ACHN (cell line): ENCODE results near the gene FLCN.
"Not testable (repeated sequence)": the region's sequence is repeated elsewhere in the genome, so short reads cannot be mapped to it uniquely, and the experiment has no call there.

Source experiments
- DNase-seq: peaks from one replicate; pipeline ENCODE4 v3.0.0-alpha.2; 2015
- in situ Hi-C: cut with HindIII; loops from 2 replicates; pipeline ENCODE4 v1.10.0; 2017; ENCODE audit warnings: low sequenced_read_pairs, low pct_ligation_motif_present, low pct_unique_long_range_greater_than_20kb

Gene FLCN, protein sequence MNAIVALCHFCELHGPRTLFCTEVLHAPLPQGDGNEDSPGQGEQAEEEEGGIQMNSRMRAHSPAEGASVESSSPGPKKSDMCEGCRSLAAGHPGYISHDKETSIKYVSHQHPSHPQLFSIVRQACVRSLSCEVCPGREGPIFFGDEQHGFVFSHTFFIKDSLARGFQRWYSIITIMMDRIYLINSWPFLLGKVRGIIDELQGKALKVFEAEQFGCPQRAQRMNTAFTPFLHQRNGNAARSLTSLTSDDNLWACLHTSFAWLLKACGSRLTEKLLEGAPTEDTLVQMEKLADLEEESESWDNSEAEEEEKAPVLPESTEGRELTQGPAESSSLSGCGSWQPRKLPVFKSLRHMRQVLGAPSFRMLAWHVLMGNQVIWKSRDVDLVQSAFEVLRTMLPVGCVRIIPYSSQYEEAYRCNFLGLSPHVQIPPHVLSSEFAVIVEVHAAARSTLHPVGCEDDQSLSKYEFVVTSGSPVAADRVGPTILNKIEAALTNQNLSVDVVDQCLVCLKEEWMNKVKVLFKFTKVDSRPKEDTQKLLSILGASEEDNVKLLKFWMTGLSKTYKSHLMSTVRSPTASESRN

DNA sequence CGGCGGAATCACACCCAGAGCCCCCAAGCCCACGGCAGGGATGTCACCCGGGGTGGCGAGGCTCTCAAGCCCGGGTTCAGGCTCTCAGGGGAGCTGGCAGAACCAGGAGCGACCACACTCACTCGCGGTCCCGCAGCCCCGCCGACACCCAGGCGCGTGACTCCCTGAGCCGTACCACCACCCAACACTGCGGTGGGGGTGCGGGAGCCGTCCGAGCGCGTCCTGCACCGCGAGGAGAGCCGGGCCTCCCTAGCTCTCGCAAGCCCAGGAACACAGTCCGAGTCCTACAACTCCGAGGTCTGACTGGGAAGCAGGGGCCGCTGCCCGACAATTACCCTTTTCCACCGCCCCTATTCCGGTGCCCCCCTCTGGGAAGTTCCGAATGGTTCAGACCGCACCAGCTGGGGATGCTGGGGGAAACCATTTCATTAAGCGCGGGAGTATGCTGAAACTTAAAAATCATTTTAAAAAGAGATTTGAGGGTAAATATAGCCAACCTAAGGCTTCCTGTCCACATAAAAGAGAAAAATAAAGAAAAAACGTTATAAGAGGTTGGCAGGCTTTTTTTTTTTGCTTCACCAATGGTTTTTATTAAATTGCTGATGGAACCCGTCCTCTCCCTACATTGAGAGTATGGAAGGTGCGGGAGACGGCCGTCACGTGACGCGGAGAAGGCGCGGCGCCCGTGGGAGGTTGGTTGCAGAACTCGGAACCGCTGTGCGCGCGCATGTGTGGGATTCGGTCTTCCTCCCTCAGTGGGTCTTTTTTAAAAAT, at the start of gene FLCN:
TSS of gene FLCN (minus strand) at position 143 of the 774 bp plus-strand sequence. CDS start 9,031 bp downstream, outside the sequence.
- in situ Hi-C loops = no loop called here
- peak; percentile 87 for DNase-seq

DNA sequence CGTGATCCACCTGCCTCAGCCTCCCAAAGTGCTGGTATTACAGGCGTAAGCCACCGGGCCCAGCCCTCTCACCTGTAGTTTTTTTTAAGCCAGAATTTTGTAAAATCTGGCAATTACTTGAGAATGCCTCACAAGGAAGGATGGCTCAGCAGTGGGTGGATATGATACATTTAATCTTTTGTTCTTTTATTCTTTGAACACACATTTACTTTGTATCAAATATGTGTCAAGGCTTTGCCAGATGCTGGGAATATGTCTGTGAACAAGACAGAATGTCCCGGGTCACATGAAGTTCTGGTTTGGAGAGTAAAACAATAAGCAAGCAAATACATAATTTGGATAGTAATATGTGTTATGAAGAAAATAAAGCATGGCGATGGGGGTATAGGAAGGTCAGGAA, 49.0 kb upstream of the FLCN start:
- in situ Hi-C loops = no loop called here
- DNase-seq = no peak

DNA sequence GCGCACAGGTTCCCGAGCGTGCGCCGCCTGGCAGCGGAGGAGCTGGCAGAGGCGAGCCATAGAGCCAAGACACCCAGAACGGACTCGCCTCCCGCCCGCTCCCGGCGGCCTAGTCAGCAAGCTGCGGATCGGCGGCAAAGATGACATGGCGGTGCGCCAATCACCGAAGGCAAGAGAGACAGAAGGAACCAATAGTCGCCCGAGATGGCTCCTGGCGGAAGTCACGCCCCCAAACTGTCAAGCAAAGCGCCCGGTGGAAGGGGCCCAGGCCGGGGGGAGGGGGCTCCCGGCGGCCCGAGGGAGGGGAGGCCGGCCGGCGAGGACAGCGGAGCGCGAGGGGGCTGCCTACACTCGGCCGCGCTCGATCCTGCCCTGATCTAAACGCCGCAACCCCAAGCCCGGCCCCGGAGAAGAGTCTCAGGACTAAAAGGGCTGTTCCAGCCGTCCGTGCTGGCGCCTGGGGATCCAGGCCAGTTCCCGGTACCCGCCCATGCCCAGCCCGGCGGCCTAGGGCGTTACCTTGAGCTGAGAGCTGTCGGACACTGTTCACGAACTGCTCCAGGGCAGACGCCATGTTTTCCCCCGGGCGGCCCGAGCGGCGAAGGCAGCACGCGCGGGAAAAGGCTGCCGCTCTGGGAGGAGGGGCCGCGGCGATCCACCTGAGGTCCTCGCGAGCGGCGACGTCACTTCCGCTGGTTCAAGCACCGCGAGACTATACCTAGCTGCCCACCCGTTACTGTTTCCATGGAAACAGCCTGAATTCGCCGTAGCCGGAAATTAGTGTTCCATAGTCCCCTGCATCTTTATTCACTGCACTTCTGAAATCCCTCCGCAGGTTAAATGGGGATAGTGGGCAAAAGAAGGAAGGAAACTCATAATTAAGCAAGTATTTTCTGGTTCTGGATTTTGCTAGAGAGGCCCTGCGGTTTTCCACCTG, 43.9 kb upstream of the FLCN start, which contains the start of gene COPS3:
TSS of gene COPS3 (minus strand) at position 634 of the 937 bp plus-strand sequence. CDS start at position 574, 60 bp downstream.
- DNase-seq = peak; percentile 99
- in situ Hi-C loops = no loop called here

DNA sequence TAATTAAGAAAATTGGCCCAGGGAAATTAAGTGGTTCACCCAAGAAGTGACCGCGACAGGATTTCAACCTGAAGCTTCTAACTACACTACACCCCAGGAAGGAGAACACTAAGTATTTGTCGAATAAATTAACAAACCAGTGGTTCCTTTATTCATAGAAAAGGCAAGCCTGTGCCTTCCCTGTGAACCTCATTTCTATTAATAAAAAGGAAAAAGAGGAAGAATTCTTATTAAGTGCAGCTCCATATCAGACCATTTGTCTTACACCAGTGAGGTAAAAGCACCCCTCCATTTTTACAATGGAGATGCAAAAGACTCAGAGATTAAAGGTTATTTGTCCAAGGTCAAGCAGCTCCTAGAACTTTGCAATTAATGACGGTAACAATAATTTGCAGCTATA, 42.3 kb upstream of the FLCN start:
- DNase-seq = no peak
- in situ Hi-C loops = no loop called here

DNA sequence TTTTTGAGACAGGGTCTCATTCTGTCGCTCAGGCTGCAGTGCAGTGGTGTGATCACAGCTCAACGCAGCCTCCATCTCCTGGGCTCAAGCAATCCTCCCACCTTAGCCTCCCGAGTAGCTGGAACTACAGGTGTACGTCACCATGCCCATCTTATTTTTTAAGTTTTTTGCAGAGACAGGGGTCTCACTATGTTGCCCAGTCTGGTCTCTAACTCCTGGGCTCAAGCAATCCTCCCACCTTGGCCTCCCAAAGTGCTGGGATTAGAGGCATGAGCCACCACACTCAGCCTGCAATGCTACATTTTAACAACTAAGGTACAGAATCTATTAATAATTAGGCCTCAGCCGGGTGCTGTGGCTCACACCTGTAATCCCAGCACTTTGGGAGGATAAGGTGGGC, 40.5 kb upstream of the FLCN start:
- in situ Hi-C loops, DNase-seq: not testable (repeated sequence)

DNA sequence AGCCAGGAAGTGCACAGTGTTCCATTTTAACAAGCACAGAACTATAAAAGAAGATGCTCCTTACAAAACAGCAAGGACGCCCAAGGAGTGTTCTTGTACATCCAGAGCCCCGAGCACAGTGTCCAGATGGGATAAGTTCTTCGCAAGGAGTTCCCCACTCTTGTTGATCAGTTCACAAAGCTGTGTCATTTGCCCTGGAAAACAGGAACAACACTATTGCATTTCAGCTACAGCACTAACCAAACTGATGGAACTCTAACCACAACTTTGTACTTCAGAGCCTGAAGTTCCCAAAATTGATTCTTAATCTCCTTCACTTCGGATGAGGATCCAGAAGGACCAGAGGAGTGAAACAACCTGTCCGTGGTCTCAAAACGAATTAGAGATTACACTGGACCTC, 39.0 kb upstream of the FLCN start:
- in situ Hi-C loops = no loop called here
- DNase-seq = no peak

DNA sequence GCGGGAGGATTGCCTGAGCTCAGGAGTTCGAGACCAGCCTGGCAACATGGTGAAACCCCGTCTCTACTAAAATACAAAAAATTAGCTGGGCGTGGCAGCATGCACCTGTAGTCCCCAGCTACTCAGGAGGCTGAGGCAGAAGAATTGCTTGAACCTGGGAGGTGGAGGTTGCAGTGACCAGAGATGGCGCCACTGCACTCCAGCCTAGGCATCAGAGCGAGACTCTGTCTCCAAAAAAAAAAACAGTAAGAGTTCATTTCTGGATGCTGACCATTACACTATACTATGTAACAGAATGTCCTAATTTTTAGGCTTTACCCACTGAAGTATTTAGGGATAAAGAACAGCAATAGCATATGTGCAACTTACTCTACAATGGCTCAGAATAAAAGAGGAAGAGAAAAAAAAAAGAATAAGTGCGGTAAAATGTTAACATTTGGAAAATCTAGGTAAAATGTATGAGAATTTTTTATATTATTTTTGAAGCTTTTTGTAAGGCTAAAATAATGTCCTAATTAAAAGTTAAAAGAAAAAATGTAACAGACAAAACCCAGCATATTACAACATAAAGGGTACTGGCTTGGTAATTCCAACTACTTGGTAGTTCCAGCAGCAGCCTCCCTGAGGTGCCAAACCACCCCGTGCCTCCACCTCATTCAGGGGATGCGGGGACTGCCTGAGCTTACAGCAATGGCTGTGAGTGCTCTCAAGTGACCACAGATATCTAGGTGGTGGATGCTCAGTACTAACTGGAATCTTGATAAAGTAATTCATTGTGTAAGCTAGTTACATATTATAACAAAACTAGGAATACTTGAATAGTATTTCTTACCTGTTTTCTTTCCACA, 33.2 kb upstream of the FLCN start:
- DNase-seq = peak; percentile 38
- in situ Hi-C loops = no loop called here

DNA sequence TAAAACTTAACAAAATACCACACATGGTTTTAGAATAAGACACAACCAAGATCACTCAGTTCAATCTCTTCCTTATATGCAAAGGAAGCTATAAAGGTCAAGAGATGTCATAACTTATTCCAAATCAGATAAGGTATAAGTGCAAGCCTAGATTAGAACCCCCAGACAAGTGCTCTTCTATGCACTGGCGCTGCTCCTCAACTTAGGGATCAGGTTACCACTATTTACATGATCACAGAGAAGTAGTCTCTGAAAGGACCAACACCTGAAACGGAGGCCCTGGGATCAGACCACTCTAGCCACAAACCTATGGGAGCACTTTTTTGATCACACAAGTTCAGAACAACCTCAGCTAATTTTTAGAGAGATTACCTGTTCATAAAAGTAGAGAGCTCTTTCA, 27.5 kb upstream of the FLCN start:
- no peak for DNase-seq
- in situ Hi-C loops = no loop called here

DNA sequence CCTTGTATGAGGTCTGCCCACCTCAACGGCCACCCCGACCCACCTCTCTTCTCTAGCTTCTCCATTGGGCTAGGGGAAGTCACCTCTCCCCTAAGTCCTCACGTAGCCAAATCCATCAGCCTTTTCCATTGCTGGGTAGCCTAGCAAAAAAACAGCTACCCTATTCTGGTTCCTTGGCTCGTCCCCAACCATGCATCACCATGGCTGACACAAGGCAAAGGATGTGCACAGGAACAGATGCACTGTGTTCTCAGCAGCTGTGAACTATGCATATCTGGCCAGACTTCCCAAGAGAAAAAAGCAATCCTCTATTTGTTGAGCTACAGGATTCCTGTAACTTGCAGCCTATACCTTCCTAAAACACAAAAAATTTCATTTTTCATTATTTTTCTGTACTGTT, 22.0 kb upstream of the FLCN start:
- DNase-seq = no peak
- in situ Hi-C loops = no loop called here

DNA sequence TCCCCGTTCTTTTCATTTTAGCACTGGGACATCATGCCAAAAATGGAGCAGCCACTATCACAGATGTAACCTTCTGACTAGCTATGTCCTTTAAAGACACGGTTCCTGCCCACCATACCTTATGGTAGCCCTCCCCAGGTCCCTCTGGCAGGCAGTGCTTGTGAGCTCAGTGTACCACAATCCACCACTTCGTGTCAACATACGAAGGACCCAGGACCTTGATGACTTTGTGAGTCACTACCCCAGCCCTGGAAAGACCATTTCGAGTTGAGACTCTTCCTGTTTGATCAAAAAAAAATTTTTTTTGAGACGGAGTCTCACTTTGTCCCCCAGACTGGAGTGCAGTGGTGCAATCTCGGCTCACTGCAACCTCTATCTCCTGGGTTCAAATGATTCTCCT, 21.0 kb upstream of the FLCN start:
- in situ Hi-C loops = no loop called here
- no peak for DNase-seq

DNA sequence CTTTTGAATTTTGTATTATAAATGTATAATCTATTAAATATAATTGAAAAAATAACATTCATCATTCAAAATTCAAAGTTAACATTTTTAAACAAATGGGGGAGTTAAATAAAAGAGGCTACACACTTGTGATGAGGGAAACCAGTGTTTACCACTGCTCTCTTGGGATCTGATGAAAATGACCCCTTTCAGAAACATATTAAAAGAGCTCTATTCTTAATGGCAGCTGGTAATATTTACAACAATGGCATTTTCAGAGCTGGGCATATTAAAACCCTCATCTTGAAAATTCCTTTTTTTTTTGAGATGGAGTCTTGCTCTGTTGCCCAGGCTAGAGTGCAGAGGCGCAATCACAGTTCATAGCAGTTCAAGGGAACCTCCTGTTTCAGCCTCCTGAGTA, 19.3 kb upstream of the FLCN start:
- DNase-seq = no peak
- in situ Hi-C loops = no loop called here

DNA sequence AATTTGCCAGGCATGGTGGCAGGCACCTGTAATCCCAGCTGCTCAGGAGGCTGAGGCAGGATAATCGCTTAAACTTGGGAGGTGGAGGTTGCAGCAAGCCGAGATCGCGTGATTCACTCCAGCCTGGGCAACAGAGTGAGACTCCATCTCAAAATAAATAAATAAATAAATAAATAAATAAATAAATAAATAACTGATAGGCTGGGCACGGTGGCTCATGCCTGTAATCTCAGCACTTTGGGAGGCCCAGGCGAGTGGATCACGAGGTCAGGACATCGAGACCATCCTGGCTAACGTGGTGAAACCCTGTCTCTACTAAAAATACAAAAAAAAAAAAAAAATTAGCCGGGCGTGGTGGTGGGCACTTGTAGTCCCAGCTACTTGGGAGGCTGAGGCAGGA, 18.7 kb upstream of the FLCN start:
- DNase-seq, in situ Hi-C loops: not testable (repeated sequence)

DNA sequence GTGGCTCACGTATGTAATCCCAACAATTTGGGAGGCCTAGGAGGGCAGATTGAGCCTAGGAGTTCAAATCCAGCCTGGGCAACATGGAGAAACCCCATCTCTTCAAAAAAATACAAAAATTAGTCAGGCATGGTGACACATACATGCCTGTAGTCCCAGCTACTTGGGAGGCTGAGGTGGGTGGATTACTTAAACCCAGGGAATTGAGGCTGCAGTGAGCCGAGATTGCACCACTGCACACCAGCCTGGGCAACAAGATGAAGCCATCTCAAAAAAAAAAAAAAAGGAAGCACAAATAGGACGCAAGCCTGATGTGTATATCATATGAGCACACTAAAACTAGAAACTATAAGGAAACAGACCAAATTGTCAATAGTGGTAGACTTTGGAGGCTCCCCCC, 17.1 kb upstream of the FLCN start:
- in situ Hi-C loops = no loop called here

DNA sequence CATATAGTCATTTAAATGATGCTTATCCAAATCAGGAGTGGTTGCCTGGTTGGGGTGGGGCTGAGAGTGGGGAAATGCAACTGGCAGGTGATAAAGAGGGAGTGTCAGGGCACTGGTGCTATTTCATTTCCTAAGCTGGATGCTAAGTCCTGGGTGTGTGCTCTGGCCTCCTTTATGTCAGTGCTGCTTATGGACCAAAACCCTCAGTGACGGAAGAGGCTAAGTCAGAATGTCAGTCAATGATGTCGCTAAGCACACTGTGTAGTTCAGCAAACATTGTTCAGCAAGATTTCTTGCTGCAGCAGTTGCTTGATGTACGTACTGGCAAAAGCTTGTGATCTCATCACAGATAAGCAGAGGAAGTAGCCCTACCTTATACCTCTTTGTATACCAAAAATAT, 16.4 kb upstream of the FLCN start:
- in situ Hi-C loops = no loop called here
- DNase-seq = no peak

More for the DNA sequence above, 17.1 kb upstream of the FLCN start:
- DNase-seq = no peak

DNA sequence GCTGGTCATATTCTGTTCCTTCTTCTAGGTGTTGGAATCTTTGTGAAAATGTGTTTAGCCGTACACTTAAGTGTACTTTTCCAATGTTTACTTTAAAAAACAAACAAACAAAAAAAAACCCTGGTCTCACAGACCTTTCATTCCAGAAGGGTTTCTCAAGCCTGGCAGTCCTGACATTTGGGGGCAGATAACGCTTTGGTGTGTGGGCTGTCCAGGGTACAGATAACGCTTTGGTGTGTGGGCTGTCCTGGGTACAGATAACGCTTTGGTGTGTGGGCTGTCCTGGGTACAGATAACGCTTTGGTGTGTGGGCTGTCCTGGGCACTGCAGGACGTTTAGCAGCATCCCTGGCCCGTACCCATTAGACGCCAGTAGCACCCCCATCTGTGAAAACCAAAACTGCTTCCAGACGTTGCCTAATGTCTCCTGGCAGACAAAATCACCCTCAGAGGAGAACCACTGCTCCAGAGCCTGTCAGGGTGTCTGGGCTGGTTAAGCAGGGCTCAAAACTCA, 15.2 kb upstream of the FLCN start:
- no peak for DNase-seq
- in situ Hi-C loops = no loop called here

DNA sequence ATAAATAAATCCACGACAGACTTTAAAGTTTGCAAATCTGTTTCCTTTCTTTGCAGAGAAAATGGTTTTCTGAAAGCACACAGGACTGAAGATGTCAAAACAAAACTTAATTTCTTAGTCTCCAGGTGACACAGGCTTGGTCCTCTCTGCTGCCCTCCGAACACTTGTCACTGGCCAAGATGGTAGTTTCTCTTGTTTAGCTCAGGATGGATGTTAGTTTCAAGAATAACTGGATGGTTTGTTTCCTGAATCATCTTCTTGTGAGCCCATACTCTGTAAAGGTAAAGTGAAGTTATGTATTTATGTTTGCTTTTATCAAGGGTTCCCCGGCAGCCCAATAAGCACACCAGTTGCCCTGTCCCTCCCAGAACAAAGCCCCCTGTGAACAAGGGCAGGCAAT, 9.9 kb upstream of the FLCN start:
- DNase-seq = no peak
- in situ Hi-C loops = no loop called here

DNA sequence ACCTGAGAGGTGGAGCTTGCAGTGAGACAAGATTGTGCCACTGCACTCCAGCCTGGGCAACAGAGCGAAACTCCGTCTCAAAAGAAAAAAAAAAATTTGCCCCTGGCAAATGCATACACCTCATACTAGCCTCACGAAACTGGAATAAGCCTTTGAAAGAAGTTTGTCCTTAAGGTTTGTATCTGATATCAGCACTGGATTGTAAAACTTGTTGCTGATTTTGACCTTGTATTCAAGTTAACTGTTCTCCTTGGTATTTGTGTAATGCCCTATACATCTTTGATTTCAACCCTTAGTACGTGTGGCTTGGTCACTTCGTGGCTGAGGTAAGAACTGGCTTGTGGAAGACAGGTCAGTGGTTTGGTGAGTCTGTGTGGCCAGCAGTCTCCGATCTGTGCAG, 6.2 kb upstream of the FLCN start:
- in situ Hi-C loops = no loop called here
- no peak for DNase-seq
